Testis (tissue), 2 donors: ENCODE data around the gene TMEM169.

Experiments used
- POLR2A ChIP-seq: fragments of 450-650 bp; IDR thresholded peaks from one replicate; pipeline ENCODE4 v1.6.1; 2017; ENCODE audit warnings: antibody characterized with exemption, mild to moderate bottlenecking, moderate library complexity
- TF ChIP-seq, protein P1 (sequence below), 3 experiments: fragments of 450-650 bp in 2 of 3; fragments of 200-600 bp in 1 of 3; sonication (generic) in 1 of 3; IDR thresholded peaks; one replicate each; pipeline ENCODE4 v1.5.1; 2016 to 2019; ENCODE audit warnings: antibody characterized with exemption in 3 of 3, mild to moderate bottlenecking in 2 of 3, moderate library complexity in 1 of 3

DNA sequence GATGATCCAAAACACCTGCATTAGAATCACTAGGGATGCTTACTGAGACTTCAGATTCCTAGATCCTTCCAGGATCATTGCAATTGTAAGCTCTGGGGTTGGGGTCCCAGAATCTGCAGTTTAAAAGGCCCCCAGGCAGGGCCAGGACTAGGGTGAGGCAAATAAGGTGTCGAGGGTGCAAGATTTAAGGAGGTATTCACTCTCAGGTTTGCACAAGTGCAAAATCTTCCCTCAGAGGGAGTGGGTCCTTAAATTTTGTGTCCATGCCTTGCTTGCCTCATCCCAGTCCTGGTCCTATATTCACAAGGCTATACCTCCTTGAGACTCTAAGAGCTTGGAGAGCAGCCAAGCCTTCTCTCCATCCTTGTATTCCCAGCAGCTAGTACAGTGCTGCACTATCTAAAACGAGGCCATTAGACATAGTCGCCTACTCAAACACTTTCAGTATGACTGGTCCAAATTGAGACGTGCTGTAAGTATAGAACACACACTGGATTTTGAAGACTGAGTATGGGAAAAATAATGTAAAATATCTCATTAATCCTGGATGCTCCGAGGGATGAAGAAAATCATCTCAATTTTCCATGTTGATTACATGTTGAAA, 36.7 kb upstream of the TMEM169 start:
- TF ChIP-seq, protein P1, sequence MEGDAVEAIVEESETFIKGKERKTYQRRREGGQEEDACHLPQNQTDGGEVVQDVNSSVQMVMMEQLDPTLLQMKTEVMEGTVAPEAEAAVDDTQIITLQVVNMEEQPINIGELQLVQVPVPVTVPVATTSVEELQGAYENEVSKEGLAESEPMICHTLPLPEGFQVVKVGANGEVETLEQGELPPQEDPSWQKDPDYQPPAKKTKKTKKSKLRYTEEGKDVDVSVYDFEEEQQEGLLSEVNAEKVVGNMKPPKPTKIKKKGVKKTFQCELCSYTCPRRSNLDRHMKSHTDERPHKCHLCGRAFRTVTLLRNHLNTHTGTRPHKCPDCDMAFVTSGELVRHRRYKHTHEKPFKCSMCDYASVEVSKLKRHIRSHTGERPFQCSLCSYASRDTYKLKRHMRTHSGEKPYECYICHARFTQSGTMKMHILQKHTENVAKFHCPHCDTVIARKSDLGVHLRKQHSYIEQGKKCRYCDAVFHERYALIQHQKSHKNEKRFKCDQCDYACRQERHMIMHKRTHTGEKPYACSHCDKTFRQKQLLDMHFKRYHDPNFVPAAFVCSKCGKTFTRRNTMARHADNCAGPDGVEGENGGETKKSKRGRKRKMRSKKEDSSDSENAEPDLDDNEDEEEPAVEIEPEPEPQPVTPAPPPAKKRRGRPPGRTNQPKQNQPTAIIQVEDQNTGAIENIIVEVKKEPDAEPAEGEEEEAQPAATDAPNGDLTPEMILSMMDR (IDR thresholded peaks at IDR 0.05): no peak
- no peak for TF ChIP-seq POLR2A
